CD14-positive monocyte (primary cell): ENCODE results near the gene TSEN15. TPM values are rescaled to one million over a fixed set of nuclear protein-coding genes. Genes with fewer than 3 reads are reported as not detected.

Source experiments
- DNase-seq, 3 donors: peaks; one replicate each; pipeline ENCODE4 v3.0.0-alpha.2; 2011 to 2022
- H2AFZ ChIP-seq: 2 replicates; pipeline ENCODE4 v1.6.0; 2012; ENCODE audit warnings: mild to moderate bottlenecking, low read depth, low read length, inconsistent platforms; ENCODE audit not compliant: insufficient read depth, poor library complexity, severe bottlenecking
- H3K27ac ChIP-seq, 2 donors: 1 replicate in 1 of 2; 2 replicates in 1 of 2; pipeline ENCODE4 v1.5.1; 2012 to 2013; ENCODE audit warnings: low read length in 2 of 2, control low read depth in 1 of 2, inconsistent platforms in 1 of 2, low read depth in 1 of 2, mild to moderate bottlenecking in 1 of 2
- H3K27me3 ChIP-seq, 2 donors: one replicate each; pipeline versions ENCODE4 v1.6.0 to v1.6.1; 2011 to 2013; ENCODE audit warnings: low read length in 2 of 2; ENCODE audit not compliant: control insufficient read depth in 2 of 2, insufficient read depth in 2 of 2
- H3K36me3 ChIP-seq, 2 donors: replicated peaks in 1 of 2; 1 replicate in 1 of 2; 2 replicates in 1 of 2; pipeline versions ENCODE4 v1.5.1 to v1.6.1; 2012 to 2013; ENCODE audit warnings: low read length in 2 of 2, control low read depth in 1 of 2, inconsistent platforms in 1 of 2, mild to moderate bottlenecking in 1 of 2; ENCODE audit not compliant: insufficient read depth in 2 of 2, control insufficient read depth in 1 of 2
- H3K4me1 ChIP-seq, 2 donors: 1 replicate in 1 of 2; 2 replicates in 1 of 2; pipeline versions ENCODE4 v1.5.1 to v1.6.1; 2012 to 2013; ENCODE audit warnings: low read length in 2 of 2, control low read depth in 1 of 2, inconsistent platforms in 1 of 2, mild to moderate bottlenecking in 1 of 2, moderate library complexity in 1 of 2; ENCODE audit not compliant: insufficient read depth in 2 of 2, control insufficient read depth in 1 of 2
- H3K4me2 ChIP-seq: replicated peaks from 2 replicates; pipeline ENCODE3; 2012; ENCODE audit warnings: low read length, moderate library complexity, mild to moderate bottlenecking; ENCODE audit not compliant: poor library complexity, severe bottlenecking; ENCODE audit errors: extremely low read depth
- H3K4me3 ChIP-seq, 3 experiments: fragments of 200-600 bp in 1 of 3; sonication (generic) in 1 of 3; replicated peaks in 1 of 3; 1 replicate in 2 of 3; 2 replicates in 1 of 3; pipeline ENCODE4 v1.5.1; 2011 to 2013; ENCODE audit warnings: low read length in 3 of 3, mild to moderate bottlenecking in 3 of 3, control low read depth in 2 of 3, low read depth in 2 of 3, inconsistent platforms in 1 of 3, moderate library complexity in 1 of 3
- H3K79me2 ChIP-seq: 2 replicates; pipeline ENCODE4 v1.6.0; 2012; ENCODE audit warnings: mild to moderate bottlenecking, control low read depth, inconsistent platforms, low read length, moderate library complexity; ENCODE audit not compliant: insufficient read depth
- H3K9ac ChIP-seq: 2 replicates; pipeline ENCODE4 v1.6.0; 2017; ENCODE audit warnings: low read length, mild to moderate bottlenecking; ENCODE audit not compliant: insufficient read depth, poor library complexity, severe bottlenecking
- H3K9me3 ChIP-seq, 2 donors: replicated peaks in 1 of 2; 1 replicate in 1 of 2; 2 replicates in 1 of 2; pipeline versions ENCODE4 v1.5.1 to v1.6.1; 2012 to 2013; ENCODE audit warnings: low read length in 2 of 2, control low read depth in 1 of 2; ENCODE audit not compliant: control insufficient read depth in 1 of 2, insufficient read depth in 1 of 2
- H4K20me1 ChIP-seq: 2 replicates; pipeline ENCODE4 v1.6.0; 2012; ENCODE audit warnings: mild to moderate bottlenecking, low read length, control low read depth, moderate library complexity; ENCODE audit not compliant: insufficient read depth
- H3K27ac Mint-ChIP-seq, 7 donors: one replicate each; pipeline ENCODE4 v1.8.0; 2020; ENCODE audit warnings: mild to moderate bottlenecking in 7 of 7, mixed read lengths in 7 of 7, moderate library complexity in 6 of 7, inconsistent platforms in 2 of 7
- H3K27me3 Mint-ChIP-seq, 3 donors: one replicate each; pipeline ENCODE4 v1.8.0; 2021 to 2022; ENCODE audit warnings: low read depth in 3 of 3, mild to moderate bottlenecking in 3 of 3, mixed read lengths in 3 of 3, moderate library complexity in 3 of 3, inconsistent platforms in 1 of 3
- H3K36me3 Mint-ChIP-seq, 2 donors: one replicate each; pipeline ENCODE4 v1.8.0; 2020; ENCODE audit warnings: mixed read lengths in 2 of 2, inconsistent platforms in 1 of 2, mild to moderate bottlenecking in 1 of 2
- H3K4me1 Mint-ChIP-seq: one replicate; pipeline ENCODE4 v1.8.0; 2020; ENCODE audit warnings: mild to moderate bottlenecking, mixed read lengths
- H3K4me3 Mint-ChIP-seq, 2 donors: one replicate each; pipeline ENCODE4 v1.8.0; 2020; ENCODE audit warnings: mild to moderate bottlenecking in 2 of 2, mixed read lengths in 2 of 2, moderate library complexity in 1 of 2
- H3K9me3 Mint-ChIP-seq, 7 donors: one replicate each; pipeline ENCODE4 v1.8.0; 2020 to 2022; ENCODE audit warnings: mixed read lengths in 7 of 7, mild to moderate bottlenecking in 6 of 7, moderate library complexity in 6 of 7, inconsistent platforms in 2 of 7
- CTCF ChIP-seq: fragments of 200-600 bp; IDR thresholded peaks from one replicate; pipeline ENCODE4 v1.8.0; 2022; ENCODE audit warnings: antibody characterized with exemption, mild to moderate bottlenecking
- WGBS: methylation state at CpG from one replicate; pipeline ENCODE4 v1.1.5; 2013; ENCODE audit warnings: missing lambda C conversion rate; ENCODE audit not compliant: insufficient coverage; 5-methylcytosine and 5-hydroxymethylcytosine counted together
- intact Hi-C, 2 donors: fragments of 100-400 bp; cut with micrococcal nuclease; formaldehyde crosslinking; loops; one replicate each; pipeline versions ENCODE4 v1.15.0 to v1.15.1; 2023
- polyA plus RNA-seq, 3 donors: library from polyadenylated mRNA; depleted of rRNA in 1 of 3; unstranded in 2 of 3; stranded (reverse) in 1 of 3; fragments of 300-500 nt in 2 of 3; fragments of >200 nt in 1 of 3; fragmentation: Illumina TruSeq in 2 of 3; gene quantifications; 1 replicate in 2 of 3; 2 replicates in 1 of 3; pipeline ENCODE4 v1.2.3, GENCODE V29; 2012 to 2021

Gene TSEN15
- polyA plus RNA-seq, 3 donors, result 11.8 to 29.4 (median 23.4) TPM

- peak overlapping the region; percentile 100 for H2AFZ ChIP-seq
- intact Hi-C loops, result no loop called here
Measured at GRCh38 chr1:184049836-184050468, 1.6 kb upstream of the TSEN15 start.

GRCh38 chr1:184050636-184051035 lies 894 bp upstream of the TSEN15 start:
- peak overlapping the region; percentile 100 for H2AFZ ChIP-seq
- no peaks in the 10 kb centered on the region for H4K20me1 ChIP-seq
- no peak overlapping the region for H3K27ac ChIP-seq
- peaks cover 11 to 19% of the 10 kb centered on the region in 2 donors for H3K27me3 ChIP-seq
- Mint-ChIP-seq H3K27me3 (peaks cover 5 to 20% (median 7%) of the 10 kb centered on the region in 3 donors), H3K36me3 (peaks cover 10 to 12% of the 10 kb centered on the region in 2 donors), H3K4me3 (peak overlapping the region in 1 of 2 donors; percentile 100), H3K9me3 (peaks cover 0 to 4% (median 2%) of the 10 kb centered on the region in 7 donors), H3K4me1 (peaks cover 27% of the 10 kb centered on the region), H3K27ac (no peak overlapping the region)
- peaks cover 8 to 13% of the 10 kb centered on the region in 2 donors for H3K36me3 ChIP-seq
- peak overlapping the region; percentile 94 for H3K4me2 ChIP-seq
- H3K9me3 ChIP-seq, result no peaks in the 10 kb centered on the region
- H3K4me1 ChIP-seq, result peaks cover 12 to 15% of the 10 kb centered on the region in 2 donors
- intact Hi-C loops, result no loop called here
- peak overlapping the region in 1 of 3 experiments; percentile 97 for H3K4me3 ChIP-seq
- H3K79me2 ChIP-seq, result peaks cover 30% of the 10 kb centered on the region
- no peak for DNase-seq
- H3K9ac ChIP-seq, result no peak overlapping the region
- no peak for TF ChIP-seq CTCF

More at GRCh38 chr1:184049836-184050468, 1.6 kb upstream of the TSEN15 start:
- peaks cover 11 to 19% of the 10 kb centered on the region in 2 donors for H3K27me3 ChIP-seq
- H3K36me3 ChIP-seq, result peaks cover 3 to 8% of the 10 kb centered on the region in 2 donors
- Mint-ChIP-seq H3K27ac (no peak overlapping the region), H3K27me3 (peaks cover 5 to 20% (median 7%) of the 10 kb centered on the region in 3 donors), H3K9me3 (peaks cover 0 to 2% (median 1%) of the 10 kb centered on the region in 7 donors), H3K4me3 (peak overlapping the region in 1 of 2 donors; percentile 100), H3K4me1 (peaks cover 27% of the 10 kb centered on the region), H3K36me3 (peaks cover 6 to 9% of the 10 kb centered on the region in 2 donors)
- H3K27ac ChIP-seq, result no peak overlapping the region
- peaks cover 12 to 15% of the 10 kb centered on the region in 2 donors for H3K4me1 ChIP-seq
- no peaks in the 10 kb centered on the region for H4K20me1 ChIP-seq
- no peaks in the 10 kb centered on the region for H3K9me3 ChIP-seq
- peaks cover 26% of the 10 kb centered on the region for H3K79me2 ChIP-seq
- no CpG with 5 or more reads among the region's 2 CpGs for WGBS
- H3K4me3 ChIP-seq, result no peak overlapping the region
- no peak for TF ChIP-seq CTCF
- H3K9ac ChIP-seq, result no peak overlapping the region
- DNase-seq, result no peak
- no peak overlapping the region for H3K4me2 ChIP-seq
